Measurements from ENCODE around the gene ELAC1. TPM values are rescaled to one million over a fixed set of nuclear protein-coding genes. Genes with fewer than 3 reads are reported as not detected.
"Not testable (repeated sequence)": the region's sequence is repeated elsewhere in the genome, so short reads cannot be mapped to it uniquely, and the experiment has no call there.

ELAC1 gene
- total and polyA plus RNA-seq, 2 experiments from 2014 or later, result 6.2 to 13.1 TPM

DNA sequence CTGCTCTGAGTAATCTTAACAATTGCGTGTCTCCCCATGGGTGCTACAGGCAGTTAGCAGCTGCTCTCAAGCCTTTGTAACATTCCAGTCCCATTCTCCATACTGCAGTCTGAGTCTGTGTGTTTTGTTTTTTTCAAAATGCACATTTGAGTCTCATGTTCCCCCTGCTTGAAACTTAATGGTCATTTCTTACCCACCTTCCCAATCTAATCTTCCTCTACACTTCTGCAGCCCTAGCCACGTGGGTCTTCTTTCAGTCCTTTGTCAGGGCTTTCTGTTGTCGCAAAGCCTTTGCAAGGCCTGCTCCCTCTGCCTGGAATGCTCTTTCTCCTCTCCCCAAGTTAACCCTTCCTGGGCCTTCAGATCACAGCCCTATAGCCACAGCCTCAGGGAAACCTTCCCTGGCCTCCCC lies 24.5 kb downstream of the ELAC1 start:
- H3K9me3 ChIP-seq (ENCODE audit: low read depth), result no peaks in the 10 kb centered on the region
- TF ChIP-seq EZH2 (IDR thresholded peaks at IDR 0.05; ENCODE audit: insufficient read depth, poor library complexity, severe bottlenecking) (no peak), EZH2phosphoT487 (IDR thresholded peaks at IDR 0.05; ENCODE audit: insufficient read depth, low read depth) (no peak)
- peaks cover 4% of the 10 kb centered on the region for H3K4me1 ChIP-seq (ENCODE audit: insufficient read depth)
- H3K36me3 ChIP-seq (ENCODE audit: low read depth), result no peaks in the 10 kb centered on the region
- whole genome bisulfite sequencing, 2 experiments (ENCODE audit: low coverage in 1 of 2, low lambda C conversion rate in 2 of 2, missing lambda C conversion rate in 2 of 2), result 55 to 56% methylated on average over 3 of the region's 3 CpGs
- H3K27me3 ChIP-seq (replicated peaks; ENCODE audit: insufficient read depth), result no peaks in the 10 kb centered on the region
- H4K20me1 ChIP-seq (ENCODE audit: insufficient read depth), result no peaks in the 10 kb centered on the region
- peaks cover 7% of the 10 kb centered on the region for H3F3A ChIP-seq (ENCODE audit: insufficient read depth)
- H3K79me2 ChIP-seq (ENCODE audit: insufficient read depth), result no peaks in the 10 kb centered on the region
- no peak overlapping the region for H3K9ac ChIP-seq
- no peak overlapping the region for H3K27ac ChIP-seq
- no peak for DNase-seq
- H3K4me3 ChIP-seq, result no peak overlapping the region
- in situ Hi-C loops (cut with MboI), result no loop called here
- no peak overlapping the region for H3K4me2 ChIP-seq (ENCODE audit: unreplicated experiment)
- H3K9me2 ChIP-seq (ENCODE audit: insufficient read depth), result no peaks in the 10 kb centered on the region
- no peak overlapping the region for H2AFZ ChIP-seq

DNA sequence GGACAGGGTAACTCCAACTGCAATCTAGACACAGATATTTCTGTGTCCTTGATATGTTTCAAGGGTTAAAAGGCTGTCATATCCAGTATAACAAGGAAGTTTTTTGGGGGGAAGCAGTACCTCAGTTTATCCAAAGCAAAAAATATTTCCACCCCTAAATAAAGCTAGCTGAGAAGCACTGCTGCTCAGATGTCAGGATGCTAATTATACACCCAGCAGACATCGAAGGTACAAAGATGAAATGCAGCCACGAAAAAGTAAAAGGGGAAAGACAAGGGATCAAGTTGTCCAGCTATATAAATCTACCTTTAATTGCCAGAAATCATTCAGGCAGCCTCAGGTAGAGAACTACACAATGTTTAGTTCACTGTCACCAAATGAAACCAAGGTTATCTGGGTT lies 26.2 kb downstream of the ELAC1 start:
- TF ChIP-seq EZH2phosphoT487 (IDR thresholded peaks at IDR 0.05; ENCODE audit: insufficient read depth, low read depth) (no peak), EZH2 (IDR thresholded peaks at IDR 0.05; ENCODE audit: insufficient read depth, poor library complexity, severe bottlenecking) (no peak)
- H3K4me1 ChIP-seq (ENCODE audit: insufficient read depth), result no peaks in the 10 kb centered on the region
- no peaks in the 10 kb centered on the region for H3K9me3 ChIP-seq (ENCODE audit: low read depth)
- no peak overlapping the region for H3K27ac ChIP-seq
- 82 to 92% methylated on average over 2 of the region's 2 CpGs for WGBS, 2 experiments (ENCODE audit: low coverage in 1 of 2, low lambda C conversion rate in 2 of 2, missing lambda C conversion rate in 2 of 2)
- H3F3A ChIP-seq (ENCODE audit: insufficient read depth), result no peaks in the 10 kb centered on the region
- in situ Hi-C loops (cut with MboI), result no loop called here
- no peak for DNase-seq
- H3K4me2 ChIP-seq (ENCODE audit: unreplicated experiment), result no peak overlapping the region
- no peak overlapping the region for H3K9ac ChIP-seq
- H3K4me3 ChIP-seq, result no peak overlapping the region
- H2AFZ ChIP-seq, result no peak overlapping the region
- no peaks in the 10 kb centered on the region for H3K9me2 ChIP-seq (ENCODE audit: insufficient read depth)
- H4K20me1 ChIP-seq (ENCODE audit: insufficient read depth), result no peaks in the 10 kb centered on the region
- no peaks in the 10 kb centered on the region for H3K79me2 ChIP-seq (ENCODE audit: insufficient read depth)
- no peaks in the 10 kb centered on the region for H3K27me3 ChIP-seq (replicated peaks; ENCODE audit: insufficient read depth)
- no peaks in the 10 kb centered on the region for H3K36me3 ChIP-seq (ENCODE audit: low read depth)

DNA sequence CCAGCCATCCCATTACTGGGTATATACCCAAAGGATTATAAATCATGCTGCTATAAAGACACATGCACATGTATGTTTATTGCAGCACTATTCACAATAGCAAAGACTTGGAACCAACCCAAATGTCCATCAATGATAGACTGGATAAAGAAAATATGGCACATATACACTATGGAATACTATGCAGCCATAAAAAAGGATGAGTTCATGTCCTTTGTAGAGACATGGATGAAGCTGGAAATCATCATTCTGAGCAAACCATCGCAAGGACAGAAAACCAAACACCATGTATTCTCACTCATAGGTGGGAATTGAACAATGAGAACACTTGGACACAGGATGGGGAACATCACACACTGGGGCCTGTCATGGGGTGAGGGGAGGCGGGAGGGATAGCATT lies 35.3 kb downstream of the ELAC1 start:
- H3K79me2 ChIP-seq (ENCODE audit: insufficient read depth); H3K27me3 ChIP-seq (replicated peaks; ENCODE audit: insufficient read depth); H3K36me3 ChIP-seq (ENCODE audit: low read depth); H3K4me3 ChIP-seq; H3F3A ChIP-seq (ENCODE audit: insufficient read depth); H3K4me2 ChIP-seq (ENCODE audit: unreplicated experiment); DNase-seq; H3K9me2 ChIP-seq (ENCODE audit: insufficient read depth); H3K9me3 ChIP-seq (ENCODE audit: low read depth); H2AFZ ChIP-seq; H3K27ac ChIP-seq; H4K20me1 ChIP-seq (ENCODE audit: insufficient read depth); H3K4me1 ChIP-seq (ENCODE audit: insufficient read depth); H3K9ac ChIP-seq; in situ Hi-C loops (cut with MboI): not testable (repeated sequence)
- WGBS, 2 experiments (ENCODE audit: low coverage in 1 of 2, low lambda C conversion rate in 2 of 2, missing lambda C conversion rate in 2 of 2), result 46 to 63% methylated on average over 2 of the region's 2 CpGs

DNA sequence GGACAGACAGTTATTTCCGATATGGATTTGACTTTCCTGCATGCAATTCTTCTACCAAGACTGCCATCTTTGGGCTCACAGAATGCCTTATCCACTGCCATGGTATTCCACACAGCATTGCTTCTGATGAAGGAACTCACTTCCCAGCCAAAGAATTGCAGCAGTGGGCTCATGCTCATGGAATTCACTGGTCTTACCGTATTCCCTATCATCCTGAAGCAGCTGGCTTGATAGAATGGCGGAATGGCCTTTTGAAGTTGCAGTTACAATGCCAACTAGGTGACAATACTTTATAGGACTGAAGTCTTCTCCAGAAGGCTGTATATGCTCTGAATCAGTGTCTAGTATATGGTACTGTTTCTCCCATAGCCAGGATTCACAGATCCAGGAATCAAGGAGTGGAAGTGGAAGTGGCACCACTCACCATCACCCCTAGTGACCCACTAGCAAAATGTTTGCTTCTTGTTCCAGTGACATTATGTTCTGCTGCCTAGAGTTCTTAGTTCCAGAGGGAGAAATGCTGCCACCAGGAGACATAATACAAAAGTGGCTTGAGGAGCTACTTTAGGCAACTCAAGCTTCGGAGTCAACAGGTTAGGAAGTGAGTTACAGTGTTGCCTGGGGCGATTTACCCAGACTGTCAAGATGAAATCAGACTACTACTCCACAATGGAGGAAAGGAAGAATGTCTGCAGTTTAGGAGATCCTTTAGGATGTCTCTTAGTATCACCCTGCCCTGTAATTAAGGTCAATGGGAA lies 38.4 kb downstream of the ELAC1 start:
- no peaks in the 10 kb centered on the region for H3K9me3 ChIP-seq (ENCODE audit: low read depth)
- H3K79me2 ChIP-seq (ENCODE audit: insufficient read depth), result no peaks in the 10 kb centered on the region
- no peak overlapping the region for H2AFZ ChIP-seq
- H3K4me2 ChIP-seq (ENCODE audit: unreplicated experiment), result no peak overlapping the region
- DNase-seq, result no peak
- H3K4me1 ChIP-seq (ENCODE audit: insufficient read depth), result no peaks in the 10 kb centered on the region
- H3K27me3 ChIP-seq (replicated peaks; ENCODE audit: insufficient read depth), result no peaks in the 10 kb centered on the region
- H3K4me3 ChIP-seq, result no peak overlapping the region
- H3F3A ChIP-seq (ENCODE audit: insufficient read depth), result no peaks in the 10 kb centered on the region
- no peaks in the 10 kb centered on the region for H3K36me3 ChIP-seq (ENCODE audit: low read depth)
- H3K9me2 ChIP-seq (ENCODE audit: insufficient read depth), result no peaks in the 10 kb centered on the region
- in situ Hi-C loops (cut with MboI), result no loop called here
- 85 to 88% methylated on average over 5 of the region's 5 CpGs for WGBS, 2 experiments (ENCODE audit: low coverage in 1 of 2, low lambda C conversion rate in 2 of 2, missing lambda C conversion rate in 2 of 2)
- H3K9ac ChIP-seq, result no peak overlapping the region
- no peak overlapping the region for H3K27ac ChIP-seq
- no peak for TF ChIP-seq EZH2 (IDR thresholded peaks at IDR 0.05; ENCODE audit: insufficient read depth, poor library complexity, severe bottlenecking)
- H4K20me1 ChIP-seq (ENCODE audit: insufficient read depth), result no peaks in the 10 kb centered on the region
